MCF 10A (cell line): Measurements from ENCODE around the gene IFNA13. TPM values are rescaled to one million over a fixed set of nuclear protein-coding genes. Genes with fewer than 3 reads are reported as not detected.

Experiments
- BruUV-seq: library from RNA; stranded (reverse); fragments of 400-500 nt; replicated peaks from 2 replicates; lab custom pipeline; 2021; lab: Mats Ljungman, UMichigan
- CTCF ChIA-PET: fragments of 300-600 bp; sonication (Branson Sonifier 250); formaldehyde crosslinking; extraction: SDS; loops from one replicate; lab custom pipeline; 2021; ENCODE audit warnings: antibody characterized with exemption, inconsistent platforms; lab: Yijun Ruan, JAX
- POLR2A ChIA-PET: fragments of 300-600, 350-650 bp; sonication (Branson Sonifier 250); formaldehyde crosslinking; extraction: SDS; loops from one replicate; lab custom pipeline; 2020; ENCODE audit warnings: antibody characterized with exemption, inconsistent platforms; lab: Yijun Ruan, JAX
- DNase-seq: peaks from one replicate; pipeline ENCODE4 v3.0.0-alpha.2; 2018; ENCODE audit not compliant: unreplicated experiment
- H3K27ac Mint-ChIP-seq: one replicate; pipeline ENCODE4 v1.8.0; 2022; ENCODE audit warnings: mild to moderate bottlenecking, low read depth, mixed read lengths; ENCODE audit not compliant: unreplicated experiment
- H3K27me3 Mint-ChIP-seq: one replicate; pipeline ENCODE4 v1.8.0; 2022; ENCODE audit warnings: mixed read lengths; ENCODE audit not compliant: insufficient read depth, unreplicated experiment
- H3K36me3 Mint-ChIP-seq: one replicate; pipeline ENCODE4 v1.8.0; 2022; ENCODE audit warnings: mild to moderate bottlenecking, moderate library complexity, mixed read lengths; ENCODE audit not compliant: insufficient read depth, unreplicated experiment
- H3K4me1 Mint-ChIP-seq: one replicate; pipeline ENCODE4 v1.8.0; 2022; ENCODE audit warnings: mixed read lengths; ENCODE audit not compliant: insufficient read depth, unreplicated experiment
- H3K4me3 Mint-ChIP-seq: one replicate; pipeline ENCODE4 v1.8.0; 2022; ENCODE audit warnings: mild to moderate bottlenecking, moderate library complexity, mixed read lengths; ENCODE audit not compliant: unreplicated experiment
- H3K9me3 Mint-ChIP-seq: one replicate; pipeline ENCODE4 v1.8.0; 2022; ENCODE audit warnings: mixed read lengths; ENCODE audit not compliant: unreplicated experiment
- CTCF ChIP-seq: fragments of 200-600 bp; IDR thresholded peaks from one replicate; pipeline ENCODE4 v1.8.0; 2022; ENCODE audit warnings: antibody characterized with exemption, mild to moderate bottlenecking; ENCODE audit not compliant: unreplicated experiment
- intact Hi-C: fragments of 100-400 bp; cut with micrococcal nuclease; formaldehyde crosslinking; loops from 2 replicates; pipeline ENCODE4 v1.14.1; 2022
- total RNA-seq: library from RNA; stranded (reverse); gene quantifications from 2 replicates; pipeline ENCODE4 v1.2.3, GENCODE V29; 2022

IFNA13 gene
- total RNA-seq, 1 experiment from 2014 or later = not detected

- H3K27me3 Mint-ChIP-seq = no peaks in the 10 kb centered on the region
- no peaks in the 10 kb centered on the region for H3K9me3 Mint-ChIP-seq
- DNase-seq = peak; percentile 30
These were observed 41.2 kb downstream of the IFNA13 start for GRCh38 chr9:21326526-21327139.

DNA sequence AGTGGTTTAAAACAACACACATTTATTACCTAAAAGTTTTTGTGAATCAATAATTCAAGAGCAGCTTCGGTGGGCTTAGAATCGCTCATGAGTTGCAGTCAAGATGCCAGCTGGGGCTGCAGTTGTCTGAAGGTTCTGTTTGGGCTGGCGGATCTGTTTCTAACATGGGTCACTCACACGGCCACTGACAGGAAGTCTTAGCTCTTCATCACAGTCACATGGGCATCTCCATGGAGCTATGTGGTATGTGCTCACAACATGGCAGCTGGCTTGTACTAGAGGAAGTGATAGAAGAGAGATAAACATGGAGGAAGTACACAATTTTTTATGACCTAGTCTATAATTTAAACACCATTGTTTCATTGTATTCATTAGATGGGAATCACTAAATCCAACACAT is 43.8 kb downstream of the IFNA13 start:
- H3K4me3 Mint-ChIP-seq = no peak overlapping the region
- intact Hi-C loops = loop anchor here (10.0 kb wide), 2 partner anchors 131 to 1131 kb away; no protein-coding TSS in a partner anchor
- no peaks in the 10 kb centered on the region for H3K4me1 Mint-ChIP-seq
- H3K9me3 Mint-ChIP-seq = no peaks in the 10 kb centered on the region
- peaks cover 9% of the 10 kb centered on the region for H3K36me3 Mint-ChIP-seq
- ChIA-PET POLR2A (interaction anchor here (0.7 to 1.4 kb wide), 2 partner anchors 11 to 1144 kb away, joined by 3 read pairs; partner anchors contain the start of gene KLHL9), CTCF (interaction anchor here (0.6 to 2.1 kb wide), 3 partner anchors 111 to 920 kb away, joined by 3 to 10 read pairs (median 7); no protein-coding TSS in a partner anchor)
- no peak for TF ChIP-seq CTCF
- no peaks in the 10 kb centered on the region for H3K27me3 Mint-ChIP-seq
- no peak overlapping the region for H3K27ac Mint-ChIP-seq
- BruUV-seq = no TSS peak
- no peak for DNase-seq

More at GRCh38 chr9:21326526-21327139, 41.2 kb downstream of the IFNA13 start:
- ChIA-PET CTCF (interaction anchor here (0.5 to 1.4 kb wide), 13 partner anchors 8 to 918 kb away, joined by 3 to 9 read pairs (median 4); partner anchors contain the start of gene KLHL9), POLR2A (interaction anchor here (1.1 to 1.6 kb wide), 2 partner anchors 8 to 917 kb away, joined by 4 to 6 read pairs; partner anchors contain the start of gene KLHL9)
- no TSS peak for BruUV-seq
- TF ChIP-seq CTCF = peak; percentile 32
- intact Hi-C loops = loop anchor here (5.0 to 10.0 kb wide), 4 partner anchors 66 to 1128 kb away; no protein-coding TSS in a partner anchor
- Mint-ChIP-seq H3K4me3 (no peak overlapping the region), H3K27ac (no peak overlapping the region), H3K36me3 (peaks cover 17% of the 10 kb centered on the region), H3K4me1 (peaks cover 6% of the 10 kb centered on the region)

GRCh38 chr9:21322911-21323461 is 44.9 kb downstream of the IFNA13 start:
- H3K4me3 Mint-ChIP-seq = no peak overlapping the region
- BruUV-seq = no TSS peak
- H3K4me1 Mint-ChIP-seq = no peaks in the 10 kb centered on the region
- TF ChIP-seq CTCF = no peak
- intact Hi-C loops = loop anchor here (10.0 kb wide), 2 partner anchors 132 to 1132 kb away; no protein-coding TSS in a partner anchor
- no peaks in the 10 kb centered on the region for H3K27me3 Mint-ChIP-seq
- H3K9me3 Mint-ChIP-seq = no peaks in the 10 kb centered on the region
- H3K27ac Mint-ChIP-seq = no peak overlapping the region
- no peak for DNase-seq
- POLR2A ChIA-PET = interaction anchor here (1.4 kb wide), 1 partner anchor 12 kb away, joined by 3 read pairs; the partner anchor contains the start of gene KLHL9
- peaks cover 9% of the 10 kb centered on the region for H3K36me3 Mint-ChIP-seq
- CTCF ChIA-PET = interaction anchor here (0.8 to 2.1 kb wide), 5 partner anchors 11 to 921 kb away, joined by 3 to 10 read pairs (median 7); no protein-coding TSS in a partner anchor

DNA sequence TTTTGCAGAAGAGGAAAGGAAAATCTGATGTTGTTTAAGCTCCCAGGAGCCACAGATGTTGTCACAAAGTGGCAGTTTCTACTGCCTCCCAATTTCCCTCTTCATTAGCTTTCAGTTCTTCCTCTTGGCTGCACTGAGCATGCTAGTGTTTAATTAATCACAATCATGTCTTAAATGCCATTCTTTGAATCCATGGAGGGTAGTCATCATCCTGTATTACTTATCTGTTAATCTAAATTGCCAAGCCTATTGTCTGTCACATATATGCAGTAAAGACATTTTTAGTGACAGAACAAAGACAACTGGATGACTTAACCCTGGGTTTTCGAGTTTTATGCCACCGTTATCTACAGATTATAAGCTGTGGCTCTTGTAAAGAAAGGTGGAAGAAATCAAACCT is 47.4 kb downstream of the IFNA13 start:
- intact Hi-C loops = loop anchor here (10.0 kb wide), 2 partner anchors 134 to 1134 kb away; no protein-coding TSS in a partner anchor
- H3K36me3 Mint-ChIP-seq = peaks cover 9% of the 10 kb centered on the region

More for the DNA sequence above, 47.4 kb downstream of the IFNA13 start:
- POLR2A ChIA-PET = no interaction called here
- no peak for TF ChIP-seq CTCF
- no peak overlapping the region for H3K27ac Mint-ChIP-seq
- no TSS peak for BruUV-seq
- DNase-seq = no peak
- H3K27me3 Mint-ChIP-seq = peaks cover 17% of the 10 kb centered on the region
- no peaks in the 10 kb centered on the region for H3K9me3 Mint-ChIP-seq
- H3K4me3 Mint-ChIP-seq = no peak overlapping the region
- CTCF ChIA-PET = interaction anchor here (0.6 to 3.9 kb wide), 3 partner anchors 9 to 144 kb away, joined by 3 to 25 read pairs (median 6); no protein-coding TSS in a partner anchor
- H3K4me1 Mint-ChIP-seq = no peaks in the 10 kb centered on the region
